GM12878 (cell line): ENCODE data around the gene MYCBPAP. TPM values are rescaled to one million over a fixed set of nuclear protein-coding genes. Genes with fewer than 3 reads are reported as not detected.

Experiments
- ATAC-seq: fragments of 200-7000 bp; cut with Tn5 transposase; 3 replicates; pipeline ENCODE4 v1.9.1; 2020; ENCODE audit warnings: mild to moderate bottlenecking, moderate library complexity
- BruUV-seq: library from RNA; stranded (reverse); fragments of 400-500 nt; replicated peaks from 2 replicates; lab custom pipeline; 2021; lab: Mats Ljungman, UMichigan
- CTCF ChIA-PET: fragments of 300-600 bp; sonication (Branson Sonifier 250); formaldehyde crosslinking; extraction: SDS; loops from one replicate; lab custom pipeline; 2021; ENCODE audit warnings: inconsistent platforms; lab: Yijun Ruan, JAX
- POLR2A ChIA-PET: fragments of 350-600 bp; formaldehyde crosslinking; extraction: SDS; loops from one replicate; lab custom pipeline; 2021; ENCODE audit warnings: inconsistent platforms; lab: Charles Lee
- RAD21 ChIA-PET: fragments of 300-600 bp; sonication (Branson Sonifier 250); formaldehyde crosslinking; loops from one replicate; lab custom pipeline; 2023; ENCODE audit warnings: antibody characterized with exemption; ENCODE audit not compliant: unreplicated experiment; lab: Charles Lee
- SMC1A ChIA-PET: fragments of 300-600 bp; sonication (Branson Sonifier 250); formaldehyde crosslinking; loops from one replicate; lab custom pipeline; 2023; ENCODE audit not compliant: unreplicated experiment, uncharacterized antibody; lab: Charles Lee
- DNase-seq: peaks from one replicate; pipeline ENCODE4 v3.0.0-alpha.2; 2011; ENCODE audit warnings: low read depth, low spot score
- FAIRE-seq: peaks from 3 replicates; lab custom pipeline; 2011; peaks lifted over from hg19 to GRCh38; lab: Jason Lieb, UNC
- H2AFZ ChIP-seq: 2 replicates; pipeline ENCODE4 v1.6.0; 2011; ENCODE audit warnings: low read depth, low read length, control low read depth; ENCODE audit not compliant: control insufficient read depth
- H3K27ac ChIP-seq: 2 replicates; pipeline ENCODE4 v1.5.1; 2011; ENCODE audit warnings: control low read depth; ENCODE audit not compliant: control insufficient read depth, insufficient read depth
- H3K27me3 ChIP-seq, 2 experiments: replicated peaks in 1 of 2; 2 replicates each; pipeline versions ENCODE4 v1.6.0 to v1.6.1; 2011; ENCODE audit warnings: low read length in 1 of 2; ENCODE audit not compliant: control insufficient read depth in 2 of 2, insufficient read depth in 2 of 2
- H3K36me3 ChIP-seq, 2 experiments: 2 replicates each; pipeline ENCODE4 v1.5.1; 2011; ENCODE audit warnings: low read length in 1 of 2; ENCODE audit not compliant: control insufficient read depth in 2 of 2, insufficient read depth in 2 of 2
- H3K4me1 ChIP-seq: 2 replicates; pipeline ENCODE4 v1.6.1; 2011; ENCODE audit warnings: mild to moderate bottlenecking, low read length, moderate library complexity, mixed read lengths; ENCODE audit not compliant: control insufficient read depth, insufficient read depth
- H3K4me2 ChIP-seq: 2 replicates; pipeline ENCODE4 v1.6.0; 2011; ENCODE audit warnings: control low read depth; ENCODE audit not compliant: control insufficient read depth, insufficient read depth
- H3K4me3 ChIP-seq: fragments of 200-600 bp; sonication (generic); 2 replicates; pipeline ENCODE4 v1.5.1; 2016
- H3K79me2 ChIP-seq: 2 replicates; pipeline ENCODE4 v1.6.0; 2011; ENCODE audit warnings: low read length; ENCODE audit not compliant: control insufficient read depth, insufficient read depth
- H3K9ac ChIP-seq: 2 replicates; pipeline ENCODE4 v1.8.0; 2011; ENCODE audit warnings: low read length, control low read depth, mixed read lengths; ENCODE audit not compliant: control insufficient read depth, insufficient read depth
- H3K9me3 ChIP-seq: replicated peaks from 3 replicates; pipeline ENCODE4 v1.5.1; 2011; ENCODE audit warnings: mild to moderate bottlenecking, low read length; ENCODE audit not compliant: control insufficient read depth, insufficient read depth
- H4K20me1 ChIP-seq: 2 replicates; pipeline ENCODE4 v1.6.0; 2011; ENCODE audit not compliant: control insufficient read depth, insufficient read depth
- BRCA1 ChIP-seq: IDR thresholded peaks from 2 replicates; pipeline ENCODE4 v1.6.1; 2011; ENCODE audit warnings: low read depth, low read length, improper control_type of control experiment
- CTCF ChIP-seq, 3 experiments: IDR thresholded peaks in 2 of 3; conservative IDR thresholded peaks in 1 of 3; 2 replicates each; pipeline ENCODE4 v1.5.1; 2011; ENCODE audit warnings: low read depth in 3 of 3, low read length in 3 of 3, mild to moderate bottlenecking in 3 of 3, control low read depth in 2 of 3, moderate library complexity in 2 of 3, inconsistent platforms in 1 of 3, mixed read lengths in 1 of 3; ENCODE audit not compliant: control insufficient read depth in 2 of 3, insufficient read depth in 1 of 3; ENCODE audit errors: extremely low read depth in 1 of 3
- CUX1 ChIP-seq: IDR thresholded peaks from 2 replicates; pipeline ENCODE4 v1.6.1; 2012; ENCODE audit warnings: improper control_type of control experiment, low read depth, low read length; ENCODE audit not compliant: insufficient replicate concordance
- EGR1 ChIP-seq, 2 experiments: IDR thresholded peaks; 1 replicate in 1 of 2; 2 replicates in 1 of 2; pipeline ENCODE4 v1.6.1; 2011 to 2012; ENCODE audit warnings: low read depth in 2 of 2, low read length in 2 of 2, borderline replicate concordance in 1 of 2, mild to moderate bottlenecking in 1 of 2, moderate library complexity in 1 of 2
- ETV6 ChIP-seq, 2 experiments: fragments of 450-650 bp in 1 of 2; IDR thresholded peaks in 1 of 2; conservative IDR thresholded peaks in 1 of 2; 2 replicates each; pipeline ENCODE4 v1.6.1; 2014; ENCODE audit warnings: antibody characterized with exemption in 1 of 2, borderline replicate concordance in 1 of 2, low read depth in 1 of 2, mild to moderate bottlenecking in 1 of 2, moderate library complexity in 1 of 2
- IRF5 ChIP-seq: fragments of 450-650 bp; IDR thresholded peaks from 2 replicates; pipeline ENCODE4 v1.6.1; 2017; ENCODE audit warnings: borderline replicate concordance
- JUNB ChIP-seq: IDR thresholded peaks from 2 replicates; pipeline ENCODE4 v1.6.1; 2016; ENCODE audit warnings: antibody characterized with exemption, mild to moderate bottlenecking
- JUND ChIP-seq: IDR thresholded peaks from 2 replicates; pipeline ENCODE4 v1.6.1; 2012; ENCODE audit warnings: low read depth, mild to moderate bottlenecking, low read length, improper control_type of control experiment, moderate library complexity
- SMC3 ChIP-seq: IDR thresholded peaks from 2 replicates; pipeline ENCODE4 v1.6.1; 2011; ENCODE audit warnings: low read length, improper control_type of control experiment, borderline replicate concordance
- SUZ12 ChIP-seq: fragments of 200-600 bp; sonication (generic); IDR thresholded peaks from one replicate; pipeline ENCODE4 v1.6.1; 2018; ENCODE audit warnings: antibody characterized with exemption, mild to moderate bottlenecking; ENCODE audit not compliant: unreplicated experiment
- TCF12 ChIP-seq: IDR thresholded peaks from 2 replicates; pipeline ENCODE4 v1.6.1; 2011; ENCODE audit warnings: low read depth, mild to moderate bottlenecking, low read length
- TCF3 ChIP-seq: IDR thresholded peaks from 2 replicates; pipeline ENCODE4 v1.6.1; 2012; ENCODE audit warnings: low read depth, mild to moderate bottlenecking, low read length, borderline replicate concordance; ENCODE audit not compliant: insufficient read depth
- WGBS: methylation state at CpG from one replicate; pipeline ENCODE4 v1.1.6; 2016; ENCODE audit warnings: low lambda C conversion rate; ENCODE audit not compliant: insufficient replicate concordance, insufficient coverage; ENCODE audit errors: missing lambda C conversion rate; 5-methylcytosine and 5-hydroxymethylcytosine counted together
- in situ Hi-C: fragments of 300-500 bp; cut with MboI; formaldehyde crosslinking; loops from 9 replicates; pipeline ENCODE4 v1.14.3; 2018; ENCODE audit warnings: mixed read lengths
- intact Hi-C: fragments of 100-400 bp; cut with micrococcal nuclease; formaldehyde crosslinking; loops from one replicate; pipeline ENCODE4 v1.14.2; 2022; ENCODE audit not compliant: unreplicated experiment
- polyA plus RNA-seq, 11 experiments: library from polyadenylated mRNA; depleted of rRNA in 4 of 11; unstranded in 6 of 11; stranded (reverse) in 5 of 11; fragments of >200 nt; fragmentation: Nextera tagmentation in 4 of 11; fragmentation: Illumina TruSeq in 1 of 11; extraction: Ambion mirVana in 4 of 11; extraction: Trizol in 1 of 11; gene quantifications; 1 replicate in 1 of 11; 2 replicates in 10 of 11; pipeline versions ENCODE4 v1.2.1 to v1.2.3, GENCODE V29; 2011 to 2016; ENCODE audit warnings: inconsistent platforms in 2 of 11, missing spikeins in 2 of 11, low read depth in 1 of 11
- total RNA-seq, 4 experiments: library from RNA; depleted of rRNA in 3 of 4; stranded (reverse); fragments of >200 nt in 3 of 4; fragmentation: Illumina TruSeq in 1 of 4; extraction: Trizol in 1 of 4; gene quantifications; 2 replicates each; pipeline versions ENCODE4 v1.2.1 to v1.2.3, GENCODE V29; 2013 to 2021

MYCBPAP gene
- total and polyA plus RNA-seq, 10 of the 15 experiments (the other 5 are each of a cell fraction or from before 2014, with no cell fraction given) = 0.23 to 2.7 (median 1.5) TPM

- no peaks in the 10 kb centered on the region for H3K36me3 ChIP-seq
- no peak for FAIRE-seq
- H3K4me1 ChIP-seq = no peaks in the 10 kb centered on the region
- 31% methylated on average over 5 of the region's 5 CpGs for WGBS
- no peaks in the 10 kb centered on the region for H3K9me3 ChIP-seq
- TF ChIP-seq EGR1 (IDR thresholded peaks at IDR 0.05; ENCODE audit: borderline replicate concordance in 1 of 2, low read depth in 2 of 2, low read length in 2 of 2) (no peak), BRCA1 (no peak), TCF12 (no peak), SMC3 (peak; percentile 35; the same call in 1 of the 2 replicates), CUX1 (no peak), CTCF (IDR thresholded peaks at IDR 0.05 in 2 of 3, conservative IDR thresholded peaks at IDR 0.05 in 1 of 3; ENCODE audit: control insufficient read depth in 2 of 3, extremely low read depth in 1 of 3, insufficient read depth in 1 of 3, low read depth in 3 of 3, low read length in 3 of 3) (peak; percentile 27 to 45 (median 38); a peak in 5 of 6 replicates), ETV6 (conservative IDR thresholded peaks at IDR 0.05 in 1 of 2, IDR thresholded peaks at IDR 0.05 in 1 of 2; ENCODE audit: borderline replicate concordance in 1 of 2, low read depth in 1 of 2) (no peak), SUZ12 (no peak), IRF5 (no peak), TCF3 (no peak), JUNB (no peak), JUND (no peak)
- TF ChIP-seq, all 136 proteins: peak for 2
- H3K4me3 ChIP-seq = no peak overlapping the region
- H4K20me1 ChIP-seq = no peaks in the 10 kb centered on the region
- no peak overlapping the region for H3K9ac ChIP-seq
- SMC1A ChIA-PET = interaction anchor here (0.9 to 1.2 kb wide), 6 partner anchors 8 to 139 kb away, joined by 3 to 8 read pairs (median 4); no protein-coding TSS in a partner anchor
- no peaks in the 10 kb centered on the region for H3K27me3 ChIP-seq
- no peaks in the 10 kb centered on the region for H3K79me2 ChIP-seq
- RAD21 ChIA-PET = interaction anchor here (1.5 to 2.3 kb wide), 3 partner anchors 17 to 139 kb away, joined by 3 to 7 read pairs (median 6); no protein-coding TSS in a partner anchor
- H3K4me2 ChIP-seq = no peak overlapping the region
- CTCF ChIA-PET = interaction anchor here (0.5 to 2.9 kb wide), 12 partner anchors 10 to 283 kb away, joined by 3 to 25 read pairs (median 3); no protein-coding TSS in a partner anchor
- ATAC-seq (no peak), DNase-seq (no peak)
- H2AFZ ChIP-seq = no peak overlapping the region
- no TSS peak for BruUV-seq
- in situ Hi-C loops = no loop called here
- no peak overlapping the region for H3K27ac ChIP-seq
- POLR2A ChIA-PET = interaction anchor here (0.6 kb wide), 1 partner anchor 435 kb away, joined by 4 read pairs; no protein-coding TSS in a partner anchor
- intact Hi-C loops = no loop called here
Measured at GRCh38 chr17:50501054-50501453, 7.2 kb upstream of the MYCBPAP start.
